B cell (primary cell): ENCODE measurements around the gene ITPRIP. TPM values are rescaled to one million over a fixed set of nuclear protein-coding genes. Genes with fewer than 3 reads are reported as not detected.

Source experiments
- ATAC-seq: fragments of 200-7000 bp; cut with Tn5 transposase; one replicate; pipeline ENCODE4 v1.10.0; 2021; ENCODE audit warnings: low read depth, mild to moderate bottlenecking, moderate number of reproducible peaks, moderate library complexity
- CTCF ChIA-PET: fragments of 350-600 bp; sonication (Branson Sonifier 250); formaldehyde crosslinking; loops from one replicate; lab custom pipeline; 2021; ENCODE audit warnings: antibody characterized with exemption, inconsistent platforms; lab: Charles Lee
- POLR2A ChIA-PET: fragments of 350-600 bp; sonication (Branson Sonifier 250); formaldehyde crosslinking; loops from one replicate; lab custom pipeline; 2021; ENCODE audit warnings: antibody characterized with exemption; lab: Charles Lee
- DNase-seq: peaks from one replicate; pipeline ENCODE4 v3.0.0; 2013
- H2AFZ ChIP-seq: 2 replicates; pipeline ENCODE4 v1.6.1; 2012; ENCODE audit warnings: mild to moderate bottlenecking, low read depth, low read length; ENCODE audit not compliant: insufficient read depth, poor library complexity, severe bottlenecking
- H3K27ac ChIP-seq, 2 donors: 1 replicate in 1 of 2; 2 replicates in 1 of 2; pipeline ENCODE4 v1.5.1; 2012 to 2013; ENCODE audit warnings: low read length in 2 of 2, mild to moderate bottlenecking in 2 of 2, moderate library complexity in 1 of 2
- H3K27me3 ChIP-seq, 4 experiments: fragments of 200-600 bp in 1 of 4; sonication (generic) in 1 of 4; replicated peaks in 1 of 4; 1 replicate in 2 of 4; 2 replicates in 2 of 4; pipeline versions ENCODE4 v1.6.1 to v1.7.0; 2013 to 2016; ENCODE audit warnings: low read length in 3 of 4, mild to moderate bottlenecking in 2 of 4, mixed read lengths in 1 of 4, moderate library complexity in 1 of 4; ENCODE audit not compliant: insufficient read depth in 4 of 4, control insufficient read depth in 3 of 4; ENCODE audit errors: control extremely low read depth in 1 of 4
- H3K36me3 ChIP-seq, 2 experiments: replicated peaks in 1 of 2; 1 replicate in 1 of 2; 2 replicates in 1 of 2; pipeline versions ENCODE4 v1.6.1 to v1.7.1; 2013; ENCODE audit warnings: low read length in 1 of 2; ENCODE audit not compliant: insufficient read depth in 2 of 2, control insufficient read depth in 1 of 2; ENCODE audit errors: control extremely low read depth in 1 of 2, extremely low read depth in 1 of 2
- H3K4me1 ChIP-seq, 2 donors: fragments of 200-600 bp in 1 of 2; sonication (generic) in 1 of 2; 1 replicate in 1 of 2; 2 replicates in 1 of 2; pipeline versions ENCODE4 v1.5.1 to v1.6.1; 2013 to 2017; ENCODE audit warnings: low read length in 2 of 2; ENCODE audit not compliant: control insufficient read depth in 2 of 2, insufficient read depth in 2 of 2
- H3K4me2 ChIP-seq: replicated peaks from 2 replicates; pipeline ENCODE3; 2012; ENCODE audit warnings: mild to moderate bottlenecking, low read depth, low read length; ENCODE audit not compliant: poor library complexity, severe bottlenecking
- H3K4me3 ChIP-seq, 5 experiments: fragments of 200-600 bp in 1 of 5; sonication (generic) in 1 of 5; 1 replicate in 3 of 5; 2 replicates in 2 of 5; pipeline versions ENCODE4 v1.5.1 to v1.7.0; 2011 to 2016; ENCODE audit warnings: low read length in 4 of 5, mild to moderate bottlenecking in 4 of 5, low read depth in 2 of 5, control low read depth in 1 of 5, moderate library complexity in 1 of 5; ENCODE audit not compliant: insufficient read depth in 1 of 5; ENCODE audit errors: control extremely low read depth in 1 of 5, extremely low read depth in 1 of 5
- H3K79me2 ChIP-seq: fragments of 200-600 bp; sonication (generic); one replicate; pipeline ENCODE4 v1.6.0; 2016; ENCODE audit warnings: low read length; ENCODE audit not compliant: control insufficient read depth, insufficient read depth
- H3K9ac ChIP-seq: fragments of 200-600 bp; sonication (generic); 2 replicates; pipeline ENCODE4 v1.6.1; 2017; ENCODE audit warnings: mild to moderate bottlenecking, low read length, moderate library complexity
- H3K9me3 ChIP-seq, 3 donors: one replicate each; pipeline versions ENCODE4 v1.6.1 to v1.7.1; 2013; ENCODE audit warnings: low read length in 2 of 3; ENCODE audit not compliant: control insufficient read depth in 2 of 3, insufficient read depth in 1 of 3; ENCODE audit errors: control extremely low read depth in 1 of 3
- H4K20me1 ChIP-seq: 2 replicates; pipeline ENCODE4 v1.6.0; 2012; ENCODE audit warnings: mild to moderate bottlenecking, low read length; ENCODE audit not compliant: insufficient read depth, control insufficient read depth, poor library complexity, severe bottlenecking
- H3K27ac Mint-ChIP-seq: one replicate; pipeline ENCODE4 v1.8.0; 2021; ENCODE audit warnings: mixed read lengths
- H3K27me3 Mint-ChIP-seq: one replicate; pipeline ENCODE4 v1.8.0; 2021; ENCODE audit warnings: mixed read lengths
- H3K4me1 Mint-ChIP-seq: one replicate; pipeline ENCODE4 v1.8.0; 2021; ENCODE audit warnings: mixed read lengths
- H3K4me3 Mint-ChIP-seq: one replicate; pipeline ENCODE4 v1.8.0; 2021; ENCODE audit warnings: mixed read lengths
- H3K9me3 Mint-ChIP-seq: one replicate; pipeline ENCODE4 v1.8.0; 2022; ENCODE audit warnings: mixed read lengths; ENCODE audit not compliant: insufficient read depth
- CTCF ChIP-seq: fragments of 200-600 bp; IDR thresholded peaks from one replicate; pipeline ENCODE4 v1.8.0; 2022; ENCODE audit warnings: antibody characterized with exemption, mild to moderate bottlenecking
- EZH2 ChIP-seq: IDR thresholded peaks from 2 replicates; pipeline ENCODE4 v1.6.1; 2012; ENCODE audit warnings: borderline replicate concordance, low read depth, mild to moderate bottlenecking, moderate library complexity, low read length; ENCODE audit not compliant: insufficient read depth, poor library complexity, severe bottlenecking
- WGBS: methylation state at CpG from one replicate; pipeline ENCODE4 v1.1.5; 2013; ENCODE audit warnings: missing lambda C conversion rate; ENCODE audit not compliant: insufficient coverage; 5-methylcytosine and 5-hydroxymethylcytosine counted together
- intact Hi-C: fragments of 100-400 bp; cut with micrococcal nuclease; formaldehyde crosslinking; loops from one replicate; pipeline ENCODE4 v1.10.0; 2022
- polyA plus RNA-seq: library from polyadenylated mRNA; depleted of rRNA; stranded (reverse); fragments of >200 nt; gene quantifications from 2 replicates; pipeline ENCODE4 v1.2.3, GENCODE V29; 2012
- total RNA-seq, 2 donors: library from RNA; stranded (reverse); fragments of 120-200 nt in 1 of 2; gene quantifications; 1 replicate in 1 of 2; 2 replicates in 1 of 2; pipeline versions ENCODE4 v1.2.3 to v1.2.4, GENCODE V29; 2013 to 2022

ITPRIP gene
- total and polyA plus RNA-seq, 2 donors (not counting 1 experiment from before 2014, with no cell fraction given): 22.5 to 28.5 TPM

- no peak overlapping the region for H3K27ac ChIP-seq
- H4K20me1 ChIP-seq: peaks cover 100% of the 10 kb centered on the region
These were observed 11.2 kb downstream of the ITPRIP start for GRCh38 chr10:104326991-104327610.

More at GRCh38 chr10:104326991-104327610, 11.2 kb downstream of the ITPRIP start:
- no peak for DNase-seq
- peak overlapping the region; percentile 82 for H3K27ac Mint-ChIP-seq
- peak overlapping the region; percentile 60 for H3K4me3 Mint-ChIP-seq
- H3K27me3 Mint-ChIP-seq: no peaks in the 10 kb centered on the region
- no peaks in the 10 kb centered on the region for H3K9me3 Mint-ChIP-seq
- Histone ChIP-seq H3K4me3 (no peak overlapping the region), H3K9me3 (peaks cover 0 to 4% (median 0%) of the 10 kb centered on the region in 3 donors), H2AFZ (no peak overlapping the region), H3K4me2 (peak overlapping the region; percentile 72), H3K79me2 (peaks cover 100% of the 10 kb centered on the region), H3K9ac (no peak overlapping the region), H3K4me1 (peaks cover 98 to 100% of the 10 kb centered on the region in 2 donors), H3K27me3 (no peaks in the 10 kb centered on the region), H3K36me3 (peaks cover 0 to 16% of the 10 kb centered on the region in 2 experiments)
- intact Hi-C loops: no loop called here
- POLR2A ChIA-PET: no interaction called here
- no peak for TF ChIP-seq CTCF
- no peak for TF ChIP-seq EZH2
- 99% methylated on average over 9 of the region's 9 CpGs for WGBS
- H3K4me1 Mint-ChIP-seq: peaks cover 98% of the 10 kb centered on the region
- CTCF ChIA-PET: interaction anchor here (1.3 to 7.8 kb wide), 4 partner anchors 11 to 22 kb away, joined by 3 to 47 read pairs (median 25); partner anchors contain the start of gene ITPRIP
- no peak for ATAC-seq
